ENCODE data around the gene KIAA0513.

The KIAA0513 gene

GRCh38 chr16:85056211-85056748 is 28.7 kb downstream of the KIAA0513 start:
- H3K4me3 ChIP-seq (ENCODE audit: low read depth, low read length) = no peak overlapping the region
- no peak for DNase-seq
- in situ Hi-C loops (cut with HindIII; ENCODE audit: low pct_ligation_motif_present, low sequenced_read_pairs) = no loop called here

GRCh38 chr16:85057212-85057889 is 29.8 kb downstream of the KIAA0513 start:
- H3K4me3 ChIP-seq (ENCODE audit: low read depth, low read length) = no peak overlapping the region
- no peaks in the 10 kb centered on the region for H3K27me3 ChIP-seq (replicated peaks)
- no peaks in the 10 kb centered on the region for H3K36me3 ChIP-seq (replicated peaks)
- in situ Hi-C loops (cut with HindIII; ENCODE audit: low pct_ligation_motif_present, low sequenced_read_pairs) = no loop called here
- no peak overlapping the region for H3K27ac ChIP-seq
- DNase-seq = no peak
- TF ChIP-seq CTCF (IDR thresholded peaks at IDR 0.05; ENCODE audit: low read depth, low read length, missing control alignments) = peak; percentile 55

More at GRCh38 chr16:85056211-85056748, 28.7 kb downstream of the KIAA0513 start:
- H3K27ac ChIP-seq = peak overlapping the region; percentile 71
- no peaks in the 10 kb centered on the region for H3K36me3 ChIP-seq (replicated peaks)
- TF ChIP-seq CTCF (IDR thresholded peaks at IDR 0.05; ENCODE audit: low read depth, low read length, missing control alignments) = peak; percentile 72
- H3K27me3 ChIP-seq (replicated peaks) = no peaks in the 10 kb centered on the region

GRCh38 chr16:85057948-85058347 is 30.4 kb downstream of the KIAA0513 start:
- no peak for DNase-seq
- Histone ChIP-seq H3K27ac (no peak overlapping the region), H3K27me3 (replicated peaks) (no peaks in the 10 kb centered on the region), H3K4me3 (ENCODE audit: low read depth, low read length) (no peak overlapping the region), H3K36me3 (replicated peaks) (no peaks in the 10 kb centered on the region)
- TF ChIP-seq CTCF (IDR thresholded peaks at IDR 0.05; ENCODE audit: low read depth, low read length, missing control alignments) = no peak
- in situ Hi-C loops (cut with HindIII; ENCODE audit: low pct_ligation_motif_present, low sequenced_read_pairs) = no loop called here

GRCh38 chr16:85058909-85059308 is 31.3 kb downstream of the KIAA0513 start:
- no peak for DNase-seq
- in situ Hi-C loops (cut with HindIII; ENCODE audit: low pct_ligation_motif_present, low sequenced_read_pairs) = no loop called here
- Histone ChIP-seq H3K27ac (no peak overlapping the region), H3K4me3 (ENCODE audit: low read depth, low read length) (no peak overlapping the region), H3K27me3 (replicated peaks) (no peaks in the 10 kb centered on the region), H3K36me3 (replicated peaks) (no peaks in the 10 kb centered on the region)
- no peak for TF ChIP-seq CTCF (IDR thresholded peaks at IDR 0.05; ENCODE audit: low read depth, low read length, missing control alignments)

- Histone ChIP-seq H3K27me3 (replicated peaks) (no peaks in the 10 kb centered on the region), H3K4me3 (ENCODE audit: low read depth, low read length) (no peak overlapping the region), H3K36me3 (replicated peaks) (no peaks in the 10 kb centered on the region), H3K27ac (no peak overlapping the region)
- in situ Hi-C loops (cut with HindIII; ENCODE audit: low pct_ligation_motif_present, low sequenced_read_pairs) = no loop called here
- no peak for TF ChIP-seq CTCF (IDR thresholded peaks at IDR 0.05; ENCODE audit: low read depth, low read length, missing control alignments)
- no peak for DNase-seq
These were observed 34.0 kb downstream of the KIAA0513 start for GRCh38 chr16:85061566-85061965.

GRCh38 chr16:85062323-85062722 is 34.7 kb downstream of the KIAA0513 start:
- H3K27ac ChIP-seq = no peak overlapping the region
- TF ChIP-seq CTCF (IDR thresholded peaks at IDR 0.05; ENCODE audit: low read depth, low read length, missing control alignments) = no peak
- no peak overlapping the region for H3K4me3 ChIP-seq (ENCODE audit: low read depth, low read length)
- in situ Hi-C loops (cut with HindIII; ENCODE audit: low pct_ligation_motif_present, low sequenced_read_pairs) = no loop called here
- DNase-seq = no peak
- no peaks in the 10 kb centered on the region for H3K27me3 ChIP-seq (replicated peaks)
- H3K36me3 ChIP-seq (replicated peaks) = no peaks in the 10 kb centered on the region
